Gastroesophageal sphincter (tissue), 4 donors: ENCODE results near the gene SGPL1. TPM values are rescaled to one million over a fixed set of nuclear protein-coding genes. Genes with fewer than 3 reads are reported as not detected.

Source experiments
- ATAC-seq: fragments of 150-250 bp; one replicate; pipeline ENCODE4 v1.9.1; 2016; ENCODE audit warnings: mild to moderate bottlenecking, moderate library complexity
- H3K27ac ChIP-seq, 4 donors: fragments of 200-600 bp; sonication (generic) in 3 of 4; 1 replicate in 3 of 4; 2 replicates in 1 of 4; pipeline ENCODE4 v1.5.1; 2016 to 2019
- H3K27me3 ChIP-seq: fragments of 200-600 bp; sonication (generic); one replicate; pipeline ENCODE4 v1.5.1; 2019
- H3K36me3 ChIP-seq, 2 donors: fragments of 200-600 bp; sonication (generic); one replicate each; pipeline ENCODE4 v1.5.1; 2019; ENCODE audit warnings: control low read depth in 1 of 2
- H3K4me1 ChIP-seq, 3 donors: fragments of 200-600 bp; sonication (generic); 1 replicate in 2 of 3; 2 replicates in 1 of 3; pipeline ENCODE4 v1.5.1; 2016 to 2019; ENCODE audit warnings: control low read depth in 2 of 3
- H3K4me3 ChIP-seq, 2 donors: fragments of 200-600 bp; sonication (generic); one replicate each; pipeline ENCODE4 v1.5.1; 2019; ENCODE audit warnings: mild to moderate bottlenecking in 1 of 2, moderate library complexity in 1 of 2
- H3K9me3 ChIP-seq, 3 donors: fragments of 200-600 bp; sonication (generic); one replicate each; pipeline ENCODE4 v1.5.1; 2017 to 2019; ENCODE audit warnings: control low read depth in 2 of 3
- EP300 ChIP-seq: sonication (generic); formaldehyde crosslinking; IDR thresholded peaks from one replicate; pipeline ENCODE4 v1.6.1; 2017; ENCODE audit warnings: antibody characterized with exemption, mild to moderate bottlenecking
- POLR2A ChIP-seq, 2 donors: fragments of 450-650 bp; IDR thresholded peaks; one replicate each; pipeline ENCODE4 v1.6.1; 2017; ENCODE audit warnings: antibody characterized with exemption in 2 of 2, mild to moderate bottlenecking in 2 of 2, moderate library complexity in 1 of 2
- POLR2AphosphoS5 ChIP-seq: sonication (generic); formaldehyde crosslinking; IDR thresholded peaks from one replicate; pipeline ENCODE4 v1.6.1; 2017; ENCODE audit warnings: antibody characterized with exemption
- WGBS, 2 donors: methylation state at CpG; one replicate each; pipeline ENCODE4 v1.1.5; 2018; ENCODE audit warnings: low coverage in 1 of 2; 5-methylcytosine and 5-hydroxymethylcytosine counted together
- total RNA-seq, 4 donors: library from RNA; depleted of rRNA; stranded (reverse); fragments of >200 nt; gene quantifications; one replicate each; pipeline ENCODE4 v1.1.0, GENCODE V29; 2016
- TF ChIP-seq, protein P1 (sequence below), 4 experiments: fragments of 200-600 bp in 2 of 4; fragments of 450-650 bp in 2 of 4; sonication (generic) in 1 of 4; IDR thresholded peaks; one replicate each; pipeline ENCODE4 v1.5.1; 2017 to 2019; ENCODE audit warnings: antibody characterized with exemption in 4 of 4, mild to moderate bottlenecking in 2 of 4, moderate library complexity in 2 of 4

The SGPL1 gene
- total RNA-seq, 4 donors from 2014 or later: 23.0 to 28.1 (median 24.4) TPM

DNA sequence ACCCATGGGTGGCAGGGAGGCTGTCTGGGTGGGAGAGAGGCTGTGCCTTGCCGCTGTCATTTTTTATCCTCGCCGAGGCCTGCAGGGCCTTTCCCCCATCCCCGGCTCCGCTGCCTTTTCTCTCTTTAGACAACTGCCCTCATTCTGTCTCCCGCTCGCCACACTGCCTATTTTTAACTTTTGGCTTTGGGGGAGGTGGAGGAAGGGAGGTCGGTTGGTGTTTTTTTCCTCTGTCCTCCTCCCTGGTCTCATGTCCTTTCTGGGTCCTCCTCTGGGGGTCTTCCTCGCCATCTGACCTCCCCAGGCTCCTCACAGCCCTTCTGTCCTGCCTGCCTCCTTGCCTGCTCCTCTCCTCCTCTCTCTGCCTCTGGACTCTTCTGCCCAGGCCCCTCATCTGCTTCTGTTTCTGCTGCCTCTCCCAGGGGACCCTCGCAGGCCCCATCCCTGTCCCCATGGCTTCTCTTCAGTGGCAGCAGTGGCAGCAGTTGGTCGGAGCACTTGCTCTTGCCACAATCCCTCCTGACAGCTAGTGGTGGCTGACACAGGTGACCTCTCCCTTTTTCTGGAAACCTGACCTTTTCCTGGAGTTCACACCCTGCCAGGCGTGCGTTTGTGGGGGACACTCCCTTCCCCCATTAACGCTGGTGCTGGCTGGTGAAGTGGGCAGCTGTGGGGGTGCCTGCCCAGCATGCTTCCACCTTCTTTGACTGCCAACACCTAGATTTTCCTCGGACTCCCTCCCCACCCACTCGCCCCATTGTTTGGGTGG, 92.1 kb downstream of the SGPL1 start:
- Histone ChIP-seq H3K36me3 (no peaks in the 10 kb centered on the region), H3K4me3 (no peak overlapping the region), H3K27ac (peak overlapping the region in 3 of 4 donors; percentile 56 to 75 (median 72)), H3K9me3 (no peaks in the 10 kb centered on the region), H3K27me3 (no peaks in the 10 kb centered on the region), H3K4me1 (peaks cover 0 to 41% (median 7%) of the 10 kb centered on the region in 3 donors)
- 38% methylated on average over 10 of the region's 16 CpGs; no CpG with 5 or more reads in 1 of the 2 donors for WGBS, 2 donors
- no peak for ATAC-seq
- no peak for TF ChIP-seq EP300
- no peak for TF ChIP-seq POLR2A (IDR thresholded peaks at IDR 0.05)
- TF ChIP-seq POLR2AphosphoS5: no peak
- TF ChIP-seq, protein P1, sequence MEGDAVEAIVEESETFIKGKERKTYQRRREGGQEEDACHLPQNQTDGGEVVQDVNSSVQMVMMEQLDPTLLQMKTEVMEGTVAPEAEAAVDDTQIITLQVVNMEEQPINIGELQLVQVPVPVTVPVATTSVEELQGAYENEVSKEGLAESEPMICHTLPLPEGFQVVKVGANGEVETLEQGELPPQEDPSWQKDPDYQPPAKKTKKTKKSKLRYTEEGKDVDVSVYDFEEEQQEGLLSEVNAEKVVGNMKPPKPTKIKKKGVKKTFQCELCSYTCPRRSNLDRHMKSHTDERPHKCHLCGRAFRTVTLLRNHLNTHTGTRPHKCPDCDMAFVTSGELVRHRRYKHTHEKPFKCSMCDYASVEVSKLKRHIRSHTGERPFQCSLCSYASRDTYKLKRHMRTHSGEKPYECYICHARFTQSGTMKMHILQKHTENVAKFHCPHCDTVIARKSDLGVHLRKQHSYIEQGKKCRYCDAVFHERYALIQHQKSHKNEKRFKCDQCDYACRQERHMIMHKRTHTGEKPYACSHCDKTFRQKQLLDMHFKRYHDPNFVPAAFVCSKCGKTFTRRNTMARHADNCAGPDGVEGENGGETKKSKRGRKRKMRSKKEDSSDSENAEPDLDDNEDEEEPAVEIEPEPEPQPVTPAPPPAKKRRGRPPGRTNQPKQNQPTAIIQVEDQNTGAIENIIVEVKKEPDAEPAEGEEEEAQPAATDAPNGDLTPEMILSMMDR (IDR thresholded peaks at IDR 0.05): no peak

DNA sequence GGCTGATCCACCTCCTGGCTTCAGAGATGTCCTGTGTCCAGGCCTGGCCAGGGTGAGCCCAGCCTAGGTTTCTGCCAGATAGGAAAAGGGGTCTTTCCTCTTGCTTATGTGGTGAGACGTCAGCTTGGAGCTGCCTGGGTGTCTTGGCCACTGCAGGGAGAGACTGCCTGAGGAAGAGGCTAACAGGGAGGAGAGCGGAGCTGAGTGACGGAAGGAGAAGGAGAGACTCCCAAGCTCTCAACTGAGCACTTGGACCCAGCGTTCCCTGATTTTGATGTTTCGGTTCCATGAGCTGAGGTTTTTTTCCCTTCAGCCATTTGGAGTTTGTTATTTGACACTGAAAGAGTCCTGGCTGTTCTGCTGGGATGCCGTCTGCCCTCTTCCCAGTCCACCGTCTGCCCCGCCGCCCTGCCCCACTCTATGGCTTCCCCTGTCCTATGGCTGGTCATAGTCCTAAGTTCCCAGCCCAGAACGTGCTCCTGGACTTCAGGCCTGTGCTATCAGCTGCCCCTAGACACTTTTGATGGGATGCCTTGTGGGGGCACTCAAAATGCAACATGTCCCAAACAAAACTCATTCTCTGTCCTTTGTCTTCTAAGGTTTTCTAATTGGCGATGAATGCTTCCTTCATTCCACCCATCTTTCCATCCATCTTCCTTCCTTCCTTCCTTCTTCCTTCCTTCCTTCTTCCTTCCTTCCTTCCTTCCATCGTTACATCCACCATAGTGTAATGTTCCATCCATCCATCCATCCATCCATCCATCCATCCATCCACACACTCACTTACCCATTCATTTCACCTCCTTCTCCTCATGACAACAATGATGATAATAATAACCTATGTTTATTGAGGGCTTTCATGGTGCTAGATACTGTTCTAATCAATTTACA, 92.9 kb downstream of the SGPL1 start:
- H3K4me1 ChIP-seq: peaks cover 0 to 41% (median 9%) of the 10 kb centered on the region in 3 donors
- H3K9me3 ChIP-seq: no peaks in the 10 kb centered on the region
- H3K4me3 ChIP-seq: no peak overlapping the region
- ATAC-seq: no peak
- no peaks in the 10 kb centered on the region for H3K27me3 ChIP-seq
- H3K27ac ChIP-seq: peak overlapping the region in 2 of 4 donors; percentile 72 to 75
- no peak for TF ChIP-seq EP300
- no peak for TF ChIP-seq POLR2AphosphoS5
- TF ChIP-seq, protein P1 (IDR thresholded peaks at IDR 0.05): no peak
- TF ChIP-seq POLR2A (IDR thresholded peaks at IDR 0.05): no peak
- no peaks in the 10 kb centered on the region for H3K36me3 ChIP-seq
- 81 to 84% methylated on average over 8 to 12 of the region's 12 CpGs for WGBS, 2 donors

DNA sequence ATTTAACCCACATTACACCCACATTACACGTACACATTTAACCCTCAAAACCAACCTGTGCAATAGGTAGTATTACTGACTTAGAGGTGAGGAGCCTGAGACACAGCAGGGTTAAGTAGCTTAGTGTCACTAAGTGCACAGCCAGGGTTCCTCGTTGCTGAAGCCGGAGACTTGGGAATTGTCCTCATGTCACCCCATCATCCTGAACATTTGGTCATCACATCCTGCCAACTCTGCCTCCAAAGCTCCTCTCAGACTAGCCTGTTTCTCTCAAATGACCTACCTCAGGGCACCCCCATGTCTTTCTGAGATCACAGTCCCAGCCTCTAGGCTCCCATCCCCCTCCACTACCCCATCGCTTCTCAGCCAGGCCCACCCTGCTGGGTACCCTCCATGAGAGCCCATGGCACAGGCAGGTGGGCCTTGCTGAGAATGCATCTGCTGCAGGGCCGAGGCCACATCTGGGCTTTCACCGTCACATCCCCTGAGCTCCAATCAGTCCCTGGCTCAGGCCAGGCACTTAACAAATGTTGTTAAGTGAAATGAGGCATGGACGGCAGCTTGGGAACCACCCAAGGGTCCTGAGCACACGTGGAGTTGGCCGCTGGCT, 93.7 kb downstream of the SGPL1 start:
- no peak for ATAC-seq
- no peaks in the 10 kb centered on the region for H3K36me3 ChIP-seq
- H3K4me1 ChIP-seq: peaks cover 0 to 41% (median 9%) of the 10 kb centered on the region in 3 donors
- WGBS, 2 donors: 81 to 90% methylated on average over 4 to 6 of the region's 9 CpGs
- H3K27ac ChIP-seq: no peak overlapping the region
- no peaks in the 10 kb centered on the region for H3K9me3 ChIP-seq
- no peaks in the 10 kb centered on the region for H3K27me3 ChIP-seq
- H3K4me3 ChIP-seq: no peak overlapping the region
- TF ChIP-seq, protein P1 (IDR thresholded peaks at IDR 0.05): no peak
- TF ChIP-seq EP300 (no peak), POLR2AphosphoS5 (no peak), POLR2A (IDR thresholded peaks at IDR 0.05) (no peak)

DNA sequence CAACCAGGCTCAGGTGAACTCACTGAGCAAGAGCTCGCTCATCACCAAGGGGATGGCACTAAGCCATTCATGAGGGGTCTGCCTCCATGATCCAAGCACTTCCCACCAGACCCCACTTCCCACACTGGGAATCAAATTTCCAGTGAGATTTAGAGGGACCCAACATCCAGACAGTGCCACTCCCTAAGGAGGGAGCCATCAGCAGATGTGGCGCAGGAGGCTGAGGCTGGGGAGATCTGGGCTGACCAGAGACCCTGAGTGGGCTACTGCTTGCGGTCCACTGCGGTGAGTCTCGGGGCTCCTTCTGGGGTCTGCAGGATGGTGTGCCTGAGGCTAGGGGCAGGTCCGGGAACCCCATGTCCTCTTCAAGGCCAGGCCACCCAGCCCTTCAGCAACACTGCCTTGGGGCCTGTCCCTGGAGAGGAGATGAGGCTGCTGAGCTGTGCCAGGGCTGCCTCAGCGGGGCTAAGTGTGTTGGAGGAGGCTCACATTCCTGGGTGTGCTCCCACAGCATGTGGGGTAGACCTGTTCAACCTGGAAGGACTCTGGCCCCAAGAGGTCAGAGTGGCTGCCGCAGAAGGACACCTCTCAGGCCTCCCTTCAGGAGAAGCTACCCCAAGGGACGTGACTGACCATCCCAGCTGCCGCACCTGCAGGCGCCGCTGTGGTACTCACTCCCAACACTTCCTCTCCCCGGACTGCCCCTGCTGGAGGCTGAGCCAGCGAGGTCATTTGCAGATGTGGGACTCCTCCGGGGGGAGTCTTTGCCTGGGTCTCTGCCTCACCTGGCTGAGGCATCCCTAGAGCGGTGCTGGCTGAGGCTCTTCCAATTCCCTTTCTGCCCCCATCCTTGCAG, 95.0 kb downstream of the SGPL1 start:
- no peaks in the 10 kb centered on the region for H3K36me3 ChIP-seq
- H3K4me1 ChIP-seq: peaks cover 0 to 41% (median 9%) of the 10 kb centered on the region in 3 donors
- TF ChIP-seq POLR2A (IDR thresholded peaks at IDR 0.05) (no peak), EP300 (no peak), POLR2AphosphoS5 (no peak)
- TF ChIP-seq, protein P1 (IDR thresholded peaks at IDR 0.05): no peak
- no peak overlapping the region for H3K4me3 ChIP-seq
- no peak overlapping the region for H3K27ac ChIP-seq
- no peaks in the 10 kb centered on the region for H3K9me3 ChIP-seq
- no peak for ATAC-seq
- H3K27me3 ChIP-seq: no peaks in the 10 kb centered on the region
- 100% methylated on average over 1 of the region's 16 CpGs; no CpG with 5 or more reads in 1 of the 2 donors for WGBS, 2 donors
